Stimulated activated CD4-positive, alpha-beta T cell treated with anti-CD3 and anti-CD28 coated beads, Interleukin-15, amount 100 ng/mL, for 48 hours (primary cell): Measurements from ENCODE around the gene GPR17.
A peak's percentile ranks its signal among the peaks of the same experiment; 100 is the strongest.

Source experiments
- DNase-seq, 2 donors: peaks; one replicate each; pipeline ENCODE4 v3.0.0-alpha.2; 2020; ENCODE audit warnings: low read depth in 2 of 2

Gene GPR17

GRCh38 chr2:127694986-127695385, 49.0 kb downstream of the GPR17 start:
- DNase-seq: no peak

- DNase-seq: no peak
Observed at GRCh38 chr2:127695491-127696472, 49.8 kb downstream of the GPR17 start.

GRCh38 chr2:127697482-127698180, 51.7 kb downstream of the GPR17 start:
- DNase-seq: no peak

GRCh38 chr2:127698553-127699355, 52.8 kb downstream of the GPR17 start:
- DNase-seq: no peak

GRCh38 chr2:127700527-127701192, 54.7 kb downstream of the GPR17 start:
- no peak for DNase-seq

- DNase-seq: peak; percentile 86
Observed at GRCh38 chr2:127701193-127701650, 55.3 kb downstream of the GPR17 start, which contains the start of gene SFT2D3. Gene SFT2D3 (plus strand): TSS chr2:127701497. CDS start chr2:127701529, 32 bp downstream.

- DNase-seq: peak; percentile 67
Observed at GRCh38 chr2:127701651-127702394, 55.9 kb downstream of the GPR17 start.
